ENCODE results near the gene AP2A2. TPM values are rescaled to one million over a fixed set of nuclear protein-coding genes. Genes with fewer than 3 reads are reported as not detected.

Gene AP2A2
- total RNA-seq, 2 experiments from 2014 or later = 24.9 to 43.0 TPM

- DNase-seq (ENCODE audit: low spot score) = no peak
- no peaks in the 10 kb centered on the region for H3K9me3 ChIP-seq (ENCODE audit: low read length)
- no TSS peak for BruUV-seq (replicated peaks)
- H3K4me3 ChIP-seq (ENCODE audit: low read depth, low read length, poor library complexity, severe bottlenecking) = no peak overlapping the region
- no peaks in the 10 kb centered on the region for H3K79me2 ChIP-seq (ENCODE audit: insufficient read depth, low read depth, low read length)
- POLR2A ChIA-PET = no interaction called here
- H3K9me2 ChIP-seq (ENCODE audit: insufficient read depth, low read length) = no peaks in the 10 kb centered on the region
- H4K20me1 ChIP-seq (ENCODE audit: insufficient read depth, low read length) = no peaks in the 10 kb centered on the region
- H3K4me2 ChIP-seq (ENCODE audit: low read length) = no peak overlapping the region
- intact Hi-C loops (cut with micrococcal nuclease; ENCODE audit: unreplicated experiment) = no loop called here
- CTCF ChIA-PET (ENCODE audit: unreplicated experiment) = no interaction called here
- no peak overlapping the region for H3K27ac ChIP-seq (ENCODE audit: low read depth, low read length, poor library complexity, severe bottlenecking)
- H2AFZ ChIP-seq (ENCODE audit: low read length) = no peak overlapping the region
- H3K36me3 ChIP-seq (ENCODE audit: insufficient read depth, low read length) = peaks cover 57% of the 10 kb centered on the region
- TF ChIP-seq EZH2phosphoT487 (IDR thresholded peaks at IDR 0.05; ENCODE audit: borderline replicate concordance, low read depth, low read length) = no peak
- TF ChIP-seq, protein P1, sequence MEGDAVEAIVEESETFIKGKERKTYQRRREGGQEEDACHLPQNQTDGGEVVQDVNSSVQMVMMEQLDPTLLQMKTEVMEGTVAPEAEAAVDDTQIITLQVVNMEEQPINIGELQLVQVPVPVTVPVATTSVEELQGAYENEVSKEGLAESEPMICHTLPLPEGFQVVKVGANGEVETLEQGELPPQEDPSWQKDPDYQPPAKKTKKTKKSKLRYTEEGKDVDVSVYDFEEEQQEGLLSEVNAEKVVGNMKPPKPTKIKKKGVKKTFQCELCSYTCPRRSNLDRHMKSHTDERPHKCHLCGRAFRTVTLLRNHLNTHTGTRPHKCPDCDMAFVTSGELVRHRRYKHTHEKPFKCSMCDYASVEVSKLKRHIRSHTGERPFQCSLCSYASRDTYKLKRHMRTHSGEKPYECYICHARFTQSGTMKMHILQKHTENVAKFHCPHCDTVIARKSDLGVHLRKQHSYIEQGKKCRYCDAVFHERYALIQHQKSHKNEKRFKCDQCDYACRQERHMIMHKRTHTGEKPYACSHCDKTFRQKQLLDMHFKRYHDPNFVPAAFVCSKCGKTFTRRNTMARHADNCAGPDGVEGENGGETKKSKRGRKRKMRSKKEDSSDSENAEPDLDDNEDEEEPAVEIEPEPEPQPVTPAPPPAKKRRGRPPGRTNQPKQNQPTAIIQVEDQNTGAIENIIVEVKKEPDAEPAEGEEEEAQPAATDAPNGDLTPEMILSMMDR (conservative IDR thresholded peaks at IDR 0.05; ENCODE audit: low read length) = no peak
- H3K4me1 ChIP-seq (ENCODE audit: insufficient read depth, low read length, poor library complexity, severe bottlenecking) = no peaks in the 10 kb centered on the region
Observed at GRCh38 chr11:984546-984945, 58.9 kb downstream of the AP2A2 start.

GRCh38 chr11:985406-985805 is 59.7 kb downstream of the AP2A2 start:
- ChIA-PET CTCF (ENCODE audit: unreplicated experiment) (no interaction called here), POLR2A (no interaction called here)
- H3K9me3 ChIP-seq (ENCODE audit: low read length) = no peaks in the 10 kb centered on the region
- H3K4me2 ChIP-seq (ENCODE audit: low read length) = no peak overlapping the region
- no peak for DNase-seq (ENCODE audit: low spot score)
- H3K4me3 ChIP-seq (ENCODE audit: low read depth, low read length, poor library complexity, severe bottlenecking) = no peak overlapping the region
- TF ChIP-seq, protein P1 (conservative IDR thresholded peaks at IDR 0.05; ENCODE audit: low read length) = no peak
- no peak for TF ChIP-seq EZH2phosphoT487 (IDR thresholded peaks at IDR 0.05; ENCODE audit: borderline replicate concordance, low read depth, low read length)
- H4K20me1 ChIP-seq (ENCODE audit: insufficient read depth, low read length) = no peaks in the 10 kb centered on the region
- H3K4me1 ChIP-seq (ENCODE audit: insufficient read depth, low read length, poor library complexity, severe bottlenecking) = no peaks in the 10 kb centered on the region
- peaks cover 61% of the 10 kb centered on the region for H3K36me3 ChIP-seq (ENCODE audit: insufficient read depth, low read length)
- no peak overlapping the region for H3K27ac ChIP-seq (ENCODE audit: low read depth, low read length, poor library complexity, severe bottlenecking)
- H2AFZ ChIP-seq (ENCODE audit: low read length) = no peak overlapping the region
- no peaks in the 10 kb centered on the region for H3K9me2 ChIP-seq (ENCODE audit: insufficient read depth, low read length)
- intact Hi-C loops (cut with micrococcal nuclease; ENCODE audit: unreplicated experiment) = no loop called here
- no peaks in the 10 kb centered on the region for H3K79me2 ChIP-seq (ENCODE audit: insufficient read depth, low read depth, low read length)
- BruUV-seq (replicated peaks) = no TSS peak

GRCh38 chr11:985848-986247 is 60.2 kb downstream of the AP2A2 start:
- H3K79me2 ChIP-seq (ENCODE audit: insufficient read depth, low read depth, low read length) = no peaks in the 10 kb centered on the region
- TF ChIP-seq EZH2phosphoT487 (IDR thresholded peaks at IDR 0.05; ENCODE audit: borderline replicate concordance, low read depth, low read length) = no peak
- TF ChIP-seq, protein P1 (conservative IDR thresholded peaks at IDR 0.05; ENCODE audit: low read length) = no peak
- H2AFZ ChIP-seq (ENCODE audit: low read length) = no peak overlapping the region
- no peaks in the 10 kb centered on the region for H3K9me3 ChIP-seq (ENCODE audit: low read length)
- DNase-seq (ENCODE audit: low spot score) = no peak
- peaks cover 57% of the 10 kb centered on the region for H3K36me3 ChIP-seq (ENCODE audit: insufficient read depth, low read length)
- H3K9me2 ChIP-seq (ENCODE audit: insufficient read depth, low read length) = no peaks in the 10 kb centered on the region
- H3K4me2 ChIP-seq (ENCODE audit: low read length) = no peak overlapping the region
- H3K4me3 ChIP-seq (ENCODE audit: low read depth, low read length, poor library complexity, severe bottlenecking) = no peak overlapping the region
- ChIA-PET POLR2A (no interaction called here), CTCF (ENCODE audit: unreplicated experiment) (no interaction called here)
- BruUV-seq (replicated peaks) = no TSS peak
- H3K4me1 ChIP-seq (ENCODE audit: insufficient read depth, low read length, poor library complexity, severe bottlenecking) = no peaks in the 10 kb centered on the region
- no peaks in the 10 kb centered on the region for H4K20me1 ChIP-seq (ENCODE audit: insufficient read depth, low read length)
- H3K27ac ChIP-seq (ENCODE audit: low read depth, low read length, poor library complexity, severe bottlenecking) = no peak overlapping the region
- intact Hi-C loops (cut with micrococcal nuclease; ENCODE audit: unreplicated experiment) = no loop called here

Data from OCI-LY7 (cell line).